GM12875 (cell line): ENCODE measurements around the gene LEUTX.
"Not testable (repeated sequence)": the region's sequence is repeated elsewhere in the genome, so short reads cannot be mapped to it uniquely, and the experiment has no call there.

Experiments used
- H3K4me3 ChIP-seq: one replicate; pipeline ENCODE4 v1.5.1; 2011; ENCODE audit warnings: low read depth, low read length, control low read depth
- CTCF ChIP-seq: IDR thresholded peaks from 2 replicates; pipeline ENCODE4 v1.5.1; 2011; ENCODE audit warnings: low read depth, mild to moderate bottlenecking, control low read depth, inconsistent platforms, low read length, moderate library complexity, borderline replicate concordance; ENCODE audit not compliant: insufficient read depth

Gene LEUTX

GRCh38 chr19:39813264-39813993 is 34.8 kb downstream of the LEUTX start:
- TF ChIP-seq CTCF: no peak
- H3K4me3 ChIP-seq: no peak overlapping the region

- H3K4me3 ChIP-seq: not testable (repeated sequence)
Measured at GRCh38 chr19:39814111-39814510, 35.5 kb downstream of the LEUTX start.

- no peak overlapping the region for H3K4me3 ChIP-seq
- TF ChIP-seq CTCF: no peak
Measured at GRCh38 chr19:39814595-39814994, 35.9 kb downstream of the LEUTX start.

- TF ChIP-seq CTCF: no peak
- H3K4me3 ChIP-seq: no peak overlapping the region
Measured at GRCh38 chr19:39816287-39817048, 37.8 kb downstream of the LEUTX start.

- TF ChIP-seq CTCF: no peak
- no peak overlapping the region for H3K4me3 ChIP-seq
Measured at GRCh38 chr19:39817888-39818561, 39.4 kb downstream of the LEUTX start.

- no peak for TF ChIP-seq CTCF
Measured at GRCh38 chr19:39818626-39819097, 40.0 kb downstream of the LEUTX start.

GRCh38 chr19:39819786-39820185 is 41.1 kb downstream of the LEUTX start:
- no peak for TF ChIP-seq CTCF

More at GRCh38 chr19:39818626-39819097, 40.0 kb downstream of the LEUTX start:
- H3K4me3 ChIP-seq: no peak overlapping the region

More at GRCh38 chr19:39819786-39820185, 41.1 kb downstream of the LEUTX start:
- H3K4me3 ChIP-seq: no peak overlapping the region
